Mesendoderm (in vitro differentiated cells): Measurements from ENCODE around the gene ABCC4.
A peak's percentile ranks its signal among the peaks of the same experiment; 100 is the strongest.
"Not testable (repeated sequence)": the region's sequence is repeated elsewhere in the genome, so short reads cannot be mapped to it uniquely, and the experiment has no call there.

Experiments used
- DNase-seq: peaks from one replicate; pipeline ENCODE4 v3.0.0; 2013
- H2AK5ac ChIP-seq: 2 replicates; pipeline ENCODE4 v1.6.1; 2013; ENCODE audit warnings: low read length, inconsistent platforms
- H2BK120ac ChIP-seq: 2 replicates; pipeline ENCODE4 v1.6.1; 2013; ENCODE audit warnings: low read depth, mild to moderate bottlenecking, low read length, moderate library complexity, mixed read lengths
- H2BK15ac ChIP-seq: replicated peaks from 2 replicates; pipeline ENCODE4 v1.6.1; 2013; ENCODE audit warnings: low read depth, mild to moderate bottlenecking, moderate library complexity
- H2BK5ac ChIP-seq: 2 replicates; pipeline ENCODE4 v1.6.1; 2013; ENCODE audit warnings: low read length, inconsistent platforms
- H3K18ac ChIP-seq: 2 replicates; pipeline ENCODE4 v1.6.1; 2013; ENCODE audit warnings: mild to moderate bottlenecking, low read length, mixed read lengths
- H3K23ac ChIP-seq: one replicate; pipeline ENCODE4 v1.6.1; 2013; ENCODE audit warnings: low read length
- H3K27ac ChIP-seq: 2 replicates; pipeline ENCODE4 v1.5.1; 2013; ENCODE audit warnings: low read depth, mild to moderate bottlenecking, inconsistent platforms, low read length, moderate library complexity
- H3K27me3 ChIP-seq: 2 replicates; pipeline ENCODE4 v1.6.1; 2013; ENCODE audit warnings: low read length, control low read depth, mild to moderate bottlenecking, inconsistent platforms; ENCODE audit not compliant: insufficient read depth, poor library complexity
- H3K36me3 ChIP-seq: 2 replicates; pipeline ENCODE4 v1.6.1; 2013; ENCODE audit warnings: low read length, inconsistent platforms; ENCODE audit not compliant: control insufficient read depth, insufficient read depth
- H3K4ac ChIP-seq: one replicate; pipeline ENCODE4 v1.6.1; 2013; ENCODE audit warnings: low read depth, mild to moderate bottlenecking, low read length, moderate library complexity
- H3K4me1 ChIP-seq: 2 replicates; pipeline ENCODE4 v1.6.1; 2013; ENCODE audit warnings: low read depth, low read length, inconsistent platforms; ENCODE audit not compliant: control insufficient read depth
- H3K4me2 ChIP-seq: 2 replicates; pipeline ENCODE4 v1.6.1; 2013; ENCODE audit warnings: low read length
- H3K4me3 ChIP-seq: 2 replicates; pipeline ENCODE4 v1.5.1; 2013; ENCODE audit warnings: mild to moderate bottlenecking, low read length
- H3K56ac ChIP-seq: one replicate; pipeline ENCODE4 v1.6.1; 2013; ENCODE audit warnings: low read length
- H3K79me1 ChIP-seq: 2 replicates; pipeline ENCODE4 v1.6.1; 2013; ENCODE audit warnings: low read length, inconsistent platforms
- H3K79me2 ChIP-seq: 2 replicates; pipeline ENCODE4 v1.6.1; 2013; ENCODE audit warnings: mild to moderate bottlenecking, low read length; ENCODE audit not compliant: control insufficient read depth, insufficient read depth
- H3K9ac ChIP-seq: 2 replicates; pipeline ENCODE4 v1.6.1; 2013; ENCODE audit warnings: low read length, inconsistent platforms
- H4K5ac ChIP-seq: one replicate; pipeline ENCODE4 v1.6.1; 2013; ENCODE audit warnings: low read length
- H4K8ac ChIP-seq: one replicate; pipeline ENCODE4 v1.6.1; 2013; ENCODE audit warnings: low read depth, mild to moderate bottlenecking, control low read depth, low read length, moderate library complexity
- WGBS: extraction: QIAGEN DNeasy Blood & Tissue Kit; methylation state at CpG from one replicate; pipeline ENCODE4 v1.1.7; 2013; ENCODE audit warnings: low lambda C conversion rate, missing lambda C conversion rate; ENCODE audit not compliant: insufficient coverage; ENCODE audit errors: extremely low coverage; 5-methylcytosine and 5-hydroxymethylcytosine counted together

The ABCC4 gene

DNA sequence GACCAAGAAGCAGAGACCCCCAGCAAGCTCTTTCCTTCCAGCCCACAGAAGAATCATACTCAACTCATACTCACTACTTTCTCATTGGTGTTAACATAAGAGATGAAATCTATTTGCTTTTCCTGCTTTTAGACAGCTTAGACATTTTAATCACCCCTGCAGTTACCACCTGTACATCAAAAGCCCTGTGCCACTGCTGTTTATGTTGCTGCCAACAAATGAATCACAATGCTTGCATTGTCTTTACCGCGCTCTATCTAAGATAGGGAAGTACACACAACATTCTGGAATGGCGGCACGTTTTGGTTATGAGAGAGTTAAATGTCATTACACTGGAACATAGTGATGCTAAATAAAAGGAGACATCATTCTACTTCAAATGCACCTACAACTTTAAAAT, 95.1 kb downstream of the ABCC4 start:
- Histone ChIP-seq H3K9ac (no peak overlapping the region), H3K4me1 (no peaks in the 10 kb centered on the region), H3K4me3 (no peak overlapping the region), H2BK15ac (no peak overlapping the region), H2BK5ac (no peak overlapping the region), H2AK5ac (no peak overlapping the region), H4K5ac (no peak overlapping the region), H3K79me1 (no peaks in the 10 kb centered on the region), H3K79me2 (no peaks in the 10 kb centered on the region), H3K23ac (no peak overlapping the region), H3K56ac (no peak overlapping the region), H3K27ac (no peak overlapping the region), H3K18ac (no peak overlapping the region), H2BK120ac (no peak overlapping the region), H3K27me3 (no peaks in the 10 kb centered on the region), H3K36me3 (no peaks in the 10 kb centered on the region), H4K8ac (no peak overlapping the region), H3K4me2 (no peak overlapping the region), H3K4ac (no peak overlapping the region)
- WGBS: no CpG with 5 or more reads among the region's 4 CpGs
- DNase-seq: no peak

DNA sequence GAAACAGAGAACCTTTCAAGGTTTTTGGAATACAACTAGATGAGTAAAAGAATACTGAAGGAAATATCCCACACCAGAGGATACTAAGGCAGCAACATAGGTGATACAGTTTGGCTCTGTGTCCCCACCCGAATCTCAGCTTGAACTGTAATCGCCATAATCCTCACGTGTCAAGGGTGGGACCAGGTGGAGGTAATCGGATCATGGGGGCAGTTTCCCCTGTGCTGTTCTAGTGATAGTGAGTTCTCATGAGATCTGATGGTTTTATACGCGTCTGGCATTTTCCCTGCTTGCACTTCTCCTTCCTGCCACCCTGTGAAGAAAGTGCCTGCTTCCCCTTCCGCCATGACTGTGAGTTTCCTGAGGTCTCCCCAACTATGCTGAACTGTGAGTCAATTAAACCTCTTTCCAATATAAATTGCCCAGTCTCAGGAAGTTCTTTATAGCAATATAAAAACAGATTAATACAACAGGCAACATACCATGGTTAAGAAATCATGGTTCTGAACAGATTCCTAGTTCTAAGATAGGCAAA, 97.0 kb downstream of the ABCC4 start:
- WGBS: no CpG with 5 or more reads among the region's 7 CpGs
- Histone ChIP-seq H3K4me3 (no peak overlapping the region), H2AK5ac (no peak overlapping the region), H3K36me3 (no peaks in the 10 kb centered on the region), H3K18ac (no peak overlapping the region), H3K23ac (no peak overlapping the region), H3K4ac (no peak overlapping the region), H3K79me2 (no peaks in the 10 kb centered on the region), H2BK5ac (no peak overlapping the region), H4K5ac (no peak overlapping the region), H2BK120ac (no peak overlapping the region), H4K8ac (no peak overlapping the region), H3K27ac (no peak overlapping the region), H3K27me3 (no peaks in the 10 kb centered on the region), H3K9ac (no peak overlapping the region), H3K56ac (no peak overlapping the region), H3K4me2 (no peak overlapping the region), H3K79me1 (no peaks in the 10 kb centered on the region), H3K4me1 (no peaks in the 10 kb centered on the region), H2BK15ac (no peak overlapping the region)
- DNase-seq: no peak

- H3K18ac ChIP-seq: no peak overlapping the region
- no peak overlapping the region for H3K27ac ChIP-seq
- DNase-seq: peak; percentile 10
- H3K79me1 ChIP-seq: no peaks in the 10 kb centered on the region
- no peaks in the 10 kb centered on the region for H3K79me2 ChIP-seq
- no peak overlapping the region for H3K4me2 ChIP-seq
- H3K4me1 ChIP-seq: no peaks in the 10 kb centered on the region
- no peak overlapping the region for H2BK120ac ChIP-seq
- H3K23ac ChIP-seq: no peak overlapping the region
- no peak overlapping the region for H2BK15ac ChIP-seq
- H2BK5ac ChIP-seq: no peak overlapping the region
- no CpG with 5 or more reads among the region's 12 CpGs for WGBS
- H3K9ac ChIP-seq: no peak overlapping the region
- no peaks in the 10 kb centered on the region for H3K36me3 ChIP-seq
- H3K4me3 ChIP-seq: no peak overlapping the region
- H3K4ac ChIP-seq: no peak overlapping the region
- no peaks in the 10 kb centered on the region for H3K27me3 ChIP-seq
- no peak overlapping the region for H4K5ac ChIP-seq
- no peak overlapping the region for H2AK5ac ChIP-seq
- H3K56ac ChIP-seq: no peak overlapping the region
- no peak overlapping the region for H4K8ac ChIP-seq
Measured at GRCh38 chr13:95201814-95202651, 99.2 kb downstream of the ABCC4 start.

- not testable (repeated sequence) for H3K4me3 ChIP-seq
Measured at GRCh38 chr13:95200386-95200957, 100.8 kb downstream of the ABCC4 start.

GRCh38 chr13:95199896-95200295, 101.4 kb downstream of the ABCC4 start:
- H3K18ac ChIP-seq: no peak overlapping the region

More at GRCh38 chr13:95200386-95200957, 100.8 kb downstream of the ABCC4 start:
- H3K18ac ChIP-seq, H2BK120ac ChIP-seq, DNase-seq, H2BK5ac ChIP-seq, H3K27me3 ChIP-seq, H3K9ac ChIP-seq, H2AK5ac ChIP-seq, H3K27ac ChIP-seq, H3K4me2 ChIP-seq, H4K5ac ChIP-seq, H3K23ac ChIP-seq, H3K4me1 ChIP-seq, H3K79me1 ChIP-seq, H3K36me3 ChIP-seq, H3K79me2 ChIP-seq, H4K8ac ChIP-seq, H3K4ac ChIP-seq, H2BK15ac ChIP-seq, H3K56ac ChIP-seq: not testable (repeated sequence)
- whole genome bisulfite sequencing: no CpG with 5 or more reads among the region's 13 CpGs

More at GRCh38 chr13:95199896-95200295, 101.4 kb downstream of the ABCC4 start:
- no CpG with 5 or more reads among the region's 4 CpGs for WGBS
- Histone ChIP-seq H3K27ac (no peak overlapping the region), H3K79me1 (no peaks in the 10 kb centered on the region), H2BK15ac (no peak overlapping the region), H3K9ac (no peak overlapping the region), H3K4me3 (no peak overlapping the region), H3K56ac (no peak overlapping the region), H3K23ac (no peak overlapping the region), H2AK5ac (no peak overlapping the region), H4K8ac (no peak overlapping the region), H3K4me1 (no peaks in the 10 kb centered on the region), H3K27me3 (no peaks in the 10 kb centered on the region), H3K4me2 (no peak overlapping the region), H4K5ac (no peak overlapping the region), H2BK120ac (no peak overlapping the region), H3K79me2 (no peaks in the 10 kb centered on the region), H2BK5ac (no peak overlapping the region), H3K36me3 (no peaks in the 10 kb centered on the region), H3K4ac (no peak overlapping the region)
- peak; percentile 47 for DNase-seq
